RKO (cell line): Measurements from ENCODE around the gene KMT2B.
"Not testable (repeated sequence)": the region's sequence is repeated elsewhere in the genome, so short reads cannot be mapped to it uniquely, and the experiment has no call there.

Source experiments
- DNase-seq: peaks from one replicate; pipeline ENCODE4 v3.0.0-alpha.2; 2016; ENCODE audit warnings: low spot score

KMT2B gene

GRCh38 chr19:35756377-35757230 is 38.8 kb downstream of the KMT2B start, which contains the start of gene HSPB6:
TSS of gene HSPB6 (minus strand) at chr19:35757029. CDS start at chr19:35757008, 21 bp downstream.
- DNase-seq, result no peak

GRCh38 chr19:35757231-35757748 is 39.5 kb downstream of the KMT2B start:
- DNase-seq, result peak; percentile 83

GRCh38 chr19:35757749-35758608 is 40.2 kb downstream of the KMT2B start, which contains the start of gene PROSER3:
TSS of gene PROSER3 (plus strand) at chr19:35758176. CDS start at chr19:35758216, 40 bp downstream.
- DNase-seq, result peak; percentile 100

GRCh38 chr19:35759697-35760096 is 41.9 kb downstream of the KMT2B start:
- no peak for DNase-seq

GRCh38 chr19:35760711-35761349 is 43.0 kb downstream of the KMT2B start:
- no peak for DNase-seq

- DNase-seq, result no peak
Observed at GRCh38 chr19:35764432-35765315, 46.9 kb downstream of the KMT2B start.

- no peak for DNase-seq
Observed at GRCh38 chr19:35766571-35767104, 48.8 kb downstream of the KMT2B start.

- no peak for DNase-seq
Observed at GRCh38 chr19:35767288-35768081, 49.7 kb downstream of the KMT2B start.

GRCh38 chr19:35768082-35768421 is 50.2 kb downstream of the KMT2B start:
- DNase-seq, result no peak

- DNase-seq, result not testable (repeated sequence)
Observed at GRCh38 chr19:35772362-35772761, 54.6 kb downstream of the KMT2B start.

- peak; percentile 43 for DNase-seq
Observed at GRCh38 chr19:35773020-35773806, 55.4 kb downstream of the KMT2B start.

- DNase-seq, result no peak
Observed at GRCh38 chr19:35774274-35775045, 56.7 kb downstream of the KMT2B start.

- no peak for DNase-seq
Observed at GRCh38 chr19:35775046-35775297, 57.2 kb downstream of the KMT2B start.

GRCh38 chr19:35775298-35776101 is 57.7 kb downstream of the KMT2B start, which contains the start of gene ARHGAP33:
TSS of gene ARHGAP33 (plus strand) at chr19:35775564. CDS start at chr19:35775659, 95 bp downstream.
- DNase-seq, result peak; percentile 95

GRCh38 chr19:35776102-35776788 is 58.4 kb downstream of the KMT2B start:
- no peak for DNase-seq

- no peak for DNase-seq
Observed at GRCh38 chr19:35777086-35777841, 59.5 kb downstream of the KMT2B start.
